ENCODE data around the gene ZMAT3.

Gene ZMAT3

DNA sequence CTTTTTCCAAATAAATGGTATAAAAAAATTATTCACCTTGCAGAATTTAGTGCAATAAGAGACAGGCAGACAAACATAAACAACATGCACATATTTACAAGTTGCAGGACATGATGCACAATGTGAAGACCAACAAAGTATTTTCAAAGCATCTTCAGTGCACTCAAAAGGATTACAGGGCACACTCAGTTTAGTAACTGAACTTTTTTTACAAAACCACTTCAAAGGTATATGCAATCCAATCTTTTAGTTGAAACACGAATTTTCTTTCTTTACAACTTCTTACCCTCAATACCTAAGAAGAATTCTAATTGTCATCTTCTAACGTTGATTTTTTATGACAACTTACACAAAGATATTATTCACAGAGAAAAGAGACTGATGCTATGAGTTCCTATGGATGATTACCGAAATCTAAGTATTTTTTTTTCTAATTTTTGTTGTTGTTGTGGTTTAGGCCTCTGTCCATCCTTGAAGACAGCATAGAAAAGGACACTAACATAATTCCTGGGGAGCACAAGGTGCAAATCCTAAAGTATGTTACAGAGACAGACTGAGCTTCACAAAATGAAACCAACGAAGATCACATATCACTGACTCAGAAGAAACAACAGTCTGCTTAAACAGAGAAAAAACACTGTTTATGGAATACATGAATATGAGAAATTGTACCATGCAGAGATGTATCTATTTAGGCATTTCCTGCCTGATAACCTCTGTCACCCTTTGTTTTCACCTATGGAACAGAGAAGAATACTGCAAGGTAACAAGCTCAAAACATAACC is 50.3 kb downstream of the ZMAT3 start:
- no peak for DNase-seq (ENCODE audit: low read depth)

DNA sequence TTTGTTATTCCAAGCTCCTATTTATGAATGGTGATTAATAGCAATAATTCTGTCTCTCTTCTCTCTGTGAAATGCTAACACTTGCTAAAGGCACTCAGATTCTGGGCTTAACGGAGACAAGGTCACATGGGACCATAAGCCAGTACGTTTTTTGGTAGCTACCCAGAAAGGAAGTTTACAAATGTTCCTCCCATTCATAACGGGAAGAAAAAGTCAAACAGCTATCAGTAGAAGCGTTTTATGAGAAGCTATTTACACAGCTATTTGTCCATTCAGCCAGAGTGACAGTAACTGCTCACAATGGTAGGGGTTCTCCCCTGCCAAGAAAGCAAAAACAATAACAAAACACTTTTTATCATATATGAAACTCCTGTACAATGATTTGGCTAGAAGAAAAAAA is 51.5 kb downstream of the ZMAT3 start:
- DNase-seq (ENCODE audit: low read depth), result no peak

- DNase-seq (ENCODE audit: low read depth), result no peak
These were observed 52.8 kb downstream of the ZMAT3 start for GRCh38 chr3:179018808-179019207.

DNA sequence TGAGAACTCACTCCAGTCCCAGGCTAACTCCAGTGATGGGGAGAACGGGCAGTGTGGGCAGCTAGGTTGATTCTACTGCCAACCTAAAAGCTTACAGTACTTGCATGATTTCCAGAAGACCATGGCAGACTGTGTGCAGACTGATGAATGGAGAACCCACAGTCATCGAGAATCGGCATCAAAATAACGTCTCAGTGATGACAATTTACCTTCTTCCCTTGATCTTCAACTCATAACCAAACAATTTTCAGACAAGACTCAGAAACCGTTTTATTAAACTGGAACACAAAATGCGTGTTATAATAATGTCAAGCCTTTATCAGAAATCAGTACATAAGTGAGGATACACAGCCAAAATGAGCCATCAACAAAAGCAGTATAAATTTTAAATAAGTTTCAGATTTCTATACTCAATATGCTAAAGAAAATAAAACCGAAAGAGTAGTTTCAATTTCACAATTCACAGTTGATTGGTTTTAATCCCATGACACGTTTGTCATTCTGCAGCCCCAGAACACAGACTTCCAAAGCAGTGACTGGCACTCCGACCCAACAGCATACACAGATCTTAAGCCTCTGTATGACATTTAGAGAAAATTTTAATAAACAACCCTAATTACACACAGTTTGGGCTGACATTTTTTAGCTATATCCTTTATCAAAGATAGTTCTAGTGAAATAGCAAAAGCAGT is 54.5 kb downstream of the ZMAT3 start:
- DNase-seq (ENCODE audit: low read depth), result no peak

- DNase-seq (ENCODE audit: low read depth), result peak; percentile 87
These were observed 56.0 kb downstream of the ZMAT3 start for GRCh38 chr3:179015551-179016020.

DNA sequence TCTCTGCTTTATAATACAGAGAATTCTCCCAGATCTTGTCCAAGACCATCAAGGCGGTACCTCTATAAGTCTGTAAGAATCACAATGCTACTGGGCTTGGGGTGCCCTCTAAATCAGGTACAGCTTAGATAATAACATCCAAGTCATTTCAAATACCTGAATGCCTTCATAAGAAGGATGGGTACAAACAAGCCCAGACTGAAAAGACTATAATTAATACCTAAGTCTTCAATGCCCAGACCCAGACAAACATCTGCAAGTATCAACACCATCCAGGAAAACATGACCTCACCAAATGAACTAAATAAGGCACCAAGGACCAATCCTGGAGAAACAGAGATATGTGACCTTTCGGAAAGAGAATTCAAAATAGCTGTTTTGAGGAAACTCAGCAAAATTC is 65.9 kb downstream of the ZMAT3 start:
- no peak for DNase-seq (ENCODE audit: low read depth)

GRCh38 chr3:179005213-179005612 is 66.4 kb downstream of the ZMAT3 start:
- no peak for DNase-seq (ENCODE audit: low read depth)

DNA sequence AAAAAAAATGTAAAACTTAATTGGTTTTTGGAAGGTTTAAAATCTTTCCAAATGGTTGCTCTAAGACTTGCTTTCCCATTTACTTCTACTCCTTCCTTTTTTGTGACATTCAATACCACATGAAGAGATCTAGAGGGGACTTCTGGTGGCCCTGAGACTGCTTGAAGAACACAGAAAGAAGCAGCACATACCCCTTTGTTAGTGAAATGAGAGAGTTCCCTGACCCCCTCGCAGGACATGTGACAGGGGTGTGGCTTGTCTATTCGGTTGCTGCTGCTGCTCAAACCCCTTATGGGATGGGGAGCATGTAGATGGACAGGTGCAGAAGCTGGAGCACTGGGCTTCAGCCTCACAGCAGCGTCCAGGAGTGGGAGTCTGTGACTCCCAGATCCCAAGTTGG is 71.0 kb downstream of the ZMAT3 start:
- DNase-seq (ENCODE audit: low read depth), result no peak

DNA sequence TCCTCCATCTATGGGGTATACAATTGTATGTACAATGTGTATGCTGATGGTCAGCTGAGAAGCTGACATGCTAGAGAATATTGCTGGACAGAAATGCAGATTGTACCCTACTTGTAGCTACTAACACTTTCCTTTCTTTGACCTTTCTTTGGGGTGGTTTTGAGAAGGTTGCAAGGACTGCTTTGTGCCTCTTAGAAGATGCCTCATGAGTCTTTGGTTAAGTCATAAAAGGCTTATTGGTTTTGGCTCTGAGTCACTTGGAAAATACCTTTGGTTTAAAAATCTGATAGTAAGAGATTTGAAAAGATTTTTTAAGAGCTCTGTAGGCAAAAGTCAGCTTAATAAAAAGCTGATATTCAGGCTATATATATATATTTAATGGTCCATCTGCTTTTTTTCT is 71.5 kb downstream of the ZMAT3 start:
- DNase-seq (ENCODE audit: low read depth), result no peak

GRCh38 chr3:178996399-178996798 is 75.2 kb downstream of the ZMAT3 start:
- no peak for DNase-seq (ENCODE audit: low read depth)

GRCh38 chr3:178990293-178990692 is 81.3 kb downstream of the ZMAT3 start:
- DNase-seq (ENCODE audit: low read depth), result no peak

- DNase-seq (ENCODE audit: low read depth), result no peak
These were observed 81.8 kb downstream of the ZMAT3 start for GRCh38 chr3:178989821-178990220.

DNA sequence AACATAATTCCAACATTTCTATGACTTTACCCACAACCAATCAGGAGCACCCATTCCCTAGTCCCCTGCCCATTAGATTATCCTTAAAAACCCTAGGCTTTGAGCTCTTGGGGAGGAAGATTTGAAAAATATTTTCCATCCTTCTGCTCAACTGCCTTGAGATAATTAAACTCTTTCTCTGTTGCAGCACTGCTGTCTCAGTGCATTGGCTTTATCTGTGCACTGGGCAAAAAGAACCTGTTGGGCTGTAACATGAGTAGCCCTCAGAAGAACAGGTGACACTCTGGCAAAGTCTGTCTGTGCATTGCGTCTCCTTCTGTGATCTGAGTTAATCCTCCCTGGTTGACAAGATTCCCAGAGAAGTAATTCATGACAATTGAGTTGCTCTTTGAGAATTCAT is 83.9 kb downstream of the ZMAT3 start:
- no peak for DNase-seq (ENCODE audit: low read depth)

- DNase-seq (ENCODE audit: low read depth), result no peak
These were observed 85.2 kb downstream of the ZMAT3 start for GRCh38 chr3:178986456-178986855.

- peak; percentile 24 for DNase-seq (ENCODE audit: low read depth)
These were observed 89.5 kb downstream of the ZMAT3 start for GRCh38 chr3:178982137-178982536.

DNA sequence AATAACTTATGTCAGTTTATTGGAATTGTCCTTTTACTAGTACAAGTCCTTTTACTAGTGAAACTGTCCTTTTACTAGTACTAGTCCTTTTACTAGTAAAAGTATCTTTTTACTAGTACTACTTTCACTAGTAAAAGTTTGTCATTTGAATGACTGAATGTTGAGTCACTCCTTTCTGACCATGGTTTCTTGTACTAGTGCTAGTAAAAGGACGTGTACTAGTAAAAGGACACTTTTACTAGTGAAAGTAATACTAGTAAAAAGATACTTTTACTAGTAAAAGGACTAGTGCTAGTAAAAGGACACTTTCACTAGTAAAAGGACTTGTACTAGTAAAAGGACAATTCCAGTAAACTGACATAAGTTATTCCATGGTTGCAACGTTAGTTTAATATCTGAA is 96.3 kb downstream of the ZMAT3 start:
- DNase-seq (ENCODE audit: low read depth), result no peak

DNA sequence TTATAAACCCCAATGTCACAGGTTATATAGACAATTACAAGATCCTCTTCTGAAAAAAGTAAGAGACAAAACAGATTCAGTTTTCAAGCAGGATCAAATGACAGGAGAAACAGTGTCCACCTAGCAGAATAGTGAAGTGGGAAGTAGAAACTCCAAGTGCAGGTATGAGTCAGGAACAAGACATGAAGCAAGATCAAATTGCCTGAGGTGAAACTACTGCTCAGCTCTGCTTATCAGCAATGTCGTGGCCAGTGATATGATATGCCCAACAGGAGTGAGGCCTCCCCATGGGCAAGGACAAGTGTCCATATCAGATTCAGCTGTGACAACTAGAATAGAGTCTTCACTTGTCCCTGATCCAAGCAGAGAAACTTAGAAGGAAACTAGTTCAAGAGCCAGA is 100.0 kb downstream of the ZMAT3 start:
- DNase-seq (ENCODE audit: low read depth), result peak; percentile 38

DNA sequence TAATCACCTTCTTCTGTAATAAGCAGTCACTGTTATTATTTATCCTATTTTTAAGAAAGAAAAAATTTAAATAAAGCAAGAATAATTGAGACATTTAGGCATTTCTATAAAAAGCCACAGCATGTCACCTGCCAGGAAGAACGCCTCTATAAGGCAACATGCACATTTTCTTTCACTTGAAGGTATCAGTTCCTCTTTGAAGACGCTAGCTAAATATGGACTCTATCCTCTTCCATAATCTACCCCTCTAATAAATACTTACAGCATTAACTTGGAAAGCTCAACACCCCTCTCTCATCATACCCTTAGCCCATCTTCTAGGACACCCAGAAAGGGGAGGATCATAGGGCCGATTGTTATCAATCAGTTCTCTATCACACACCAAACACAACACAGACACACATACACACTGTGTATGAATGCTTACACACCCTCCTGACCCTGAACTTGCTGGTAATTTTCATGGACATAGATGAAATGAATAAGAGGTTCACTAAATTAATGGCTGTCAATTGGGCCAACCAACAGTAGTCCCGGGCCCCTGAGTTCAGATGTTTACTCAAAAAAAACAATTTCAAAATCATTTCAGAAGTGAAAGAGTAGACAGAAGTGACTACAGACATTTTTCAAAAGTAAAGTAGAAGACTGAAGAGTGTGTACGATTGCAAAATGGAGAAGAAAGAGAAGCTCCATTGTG is 102.5 kb downstream of the ZMAT3 start:
- no peak for DNase-seq (ENCODE audit: low read depth)

Data from amniotic epithelial cell (primary cell).